WTC11 (cell line): ENCODE measurements around the gene MCF2L2. TPM values are rescaled to one million over a fixed set of nuclear protein-coding genes. Genes with fewer than 3 reads are reported as not detected.

Source experiments
- ATAC-seq: fragments of 200-7000 bp; cut with Tn5 transposase; 2 replicates; pipeline ENCODE4 v1.10.0; 2021; ENCODE audit warnings: mild to moderate bottlenecking, moderate library complexity
- CTCF ChIA-PET: fragments of 300-600 bp; sonication (Branson Sonifier 250); formaldehyde crosslinking; loops from one replicate; lab custom pipeline; 2021; ENCODE audit warnings: antibody characterized with exemption; lab: Charles Lee
- POLR2A ChIA-PET: fragments of 350-600 bp; sonication (Branson Sonifier 250); formaldehyde crosslinking; loops from one replicate; lab custom pipeline; 2021; ENCODE audit warnings: antibody characterized with exemption; lab: Charles Lee
- DNase-seq: peaks from one replicate; pipeline ENCODE4 v3.0.0; 2021; ENCODE audit warnings: low spot score
- H3K27ac Mint-ChIP-seq: 2 replicates; pipeline ENCODE4 v1.8.0; 2021; ENCODE audit warnings: mixed read lengths
- H3K27me3 Mint-ChIP-seq: 2 replicates; pipeline ENCODE4 v1.8.0; 2021; ENCODE audit warnings: low read depth, mild to moderate bottlenecking, moderate library complexity, mixed read lengths
- H3K36me3 Mint-ChIP-seq: 2 replicates; pipeline ENCODE4 v1.8.0; 2021; ENCODE audit warnings: mixed read lengths
- H3K4me1 Mint-ChIP-seq: 2 replicates; pipeline ENCODE4 v1.8.0; 2022; ENCODE audit warnings: mixed read lengths
- H3K4me3 Mint-ChIP-seq: 2 replicates; pipeline ENCODE4 v1.8.0; 2021; ENCODE audit warnings: mild to moderate bottlenecking, moderate library complexity, mixed read lengths
- H3K9me3 Mint-ChIP-seq: 2 replicates; pipeline ENCODE4 v1.8.0; 2021; ENCODE audit warnings: mixed read lengths
- ATF1 ChIP-seq: sonication (generic); formaldehyde crosslinking; IDR thresholded peaks from 2 replicates; pipeline ENCODE4 v1.8.1; 2023; ENCODE audit warnings: mild to moderate bottlenecking, moderate library complexity, missing genetic modification reagents
- ETV6 ChIP-seq: sonication (generic); formaldehyde crosslinking; IDR thresholded peaks from 2 replicates; pipeline ENCODE4 v1.8.1; 2022; ENCODE audit warnings: mild to moderate bottlenecking, missing genetic modification reagents
- FOXP1 ChIP-seq: sonication (generic); formaldehyde crosslinking; IDR thresholded peaks from 2 replicates; pipeline ENCODE4 v1.8.0; 2022; ENCODE audit warnings: missing genetic modification reagents, mild to moderate bottlenecking, moderate library complexity, borderline replicate concordance
- GRHL2 ChIP-seq: fragments of 250-450 bp; sonication (Bioruptor Pico); IDR thresholded peaks from 2 replicates; pipeline ENCODE4 v1.8.0; 2022; ENCODE audit warnings: mild to moderate bottlenecking, moderate library complexity; ENCODE audit not compliant: insufficient replicate concordance, severe bottlenecking
- GTF2I ChIP-seq: fragments of 250-450 bp; sonication (Bioruptor Pico); conservative IDR thresholded peaks from 2 replicates; pipeline ENCODE4 v1.4.0; 2021; ENCODE audit warnings: mild to moderate bottlenecking
- HMGA2 ChIP-seq: fragments of 250-450 bp; sonication (Bioruptor Pico); IDR thresholded peaks from 2 replicates; pipeline ENCODE4 v1.4.0; 2021; ENCODE audit warnings: mild to moderate bottlenecking, moderate library complexity
- IRF2 ChIP-seq: sonication (generic); formaldehyde crosslinking; IDR thresholded peaks from 2 replicates; pipeline ENCODE4 v1.8.0; 2022; ENCODE audit warnings: low read depth, missing genetic modification reagents, borderline replicate concordance
- NFATC4 ChIP-seq: fragments of 250-450 bp; sonication (Bioruptor Pico); IDR thresholded peaks from 2 replicates; pipeline ENCODE4 v1.9.0; 2021; ENCODE audit warnings: mild to moderate bottlenecking
- RORB ChIP-seq: fragments of 250-450 bp; sonication (Bioruptor Pico); IDR thresholded peaks from 2 replicates; pipeline ENCODE4 v1.9.0; 2021; ENCODE audit warnings: mild to moderate bottlenecking
- SMAD3 ChIP-seq: sonication (generic); formaldehyde crosslinking; IDR thresholded peaks from 2 replicates; pipeline ENCODE4 v1.8.0; 2022; ENCODE audit warnings: missing genetic modification reagents, mild to moderate bottlenecking, borderline replicate concordance
- TCF7 ChIP-seq: sonication (generic); formaldehyde crosslinking; IDR thresholded peaks from 2 replicates; pipeline ENCODE4 v1.8.0; 2022; ENCODE audit warnings: mild to moderate bottlenecking, low read depth, missing genetic modification reagents, moderate library complexity
- ZBTB21 ChIP-seq: sonication (generic); formaldehyde crosslinking; IDR thresholded peaks from 2 replicates; pipeline ENCODE4 v1.8.1; 2023; ENCODE audit warnings: mild to moderate bottlenecking, missing genetic modification reagents, borderline replicate concordance
- ZNF138 ChIP-seq: sonication (generic); formaldehyde crosslinking; conservative IDR thresholded peaks from 2 replicates; pipeline ENCODE4 v1.8.1; 2022; ENCODE audit warnings: mild to moderate bottlenecking, moderate library complexity, missing genetic modification reagents
- ZNF219 ChIP-seq: sonication (generic); formaldehyde crosslinking; IDR thresholded peaks from 2 replicates; pipeline ENCODE4 v1.8.0; 2023; ENCODE audit warnings: missing genetic modification reagents, mild to moderate bottlenecking, borderline replicate concordance
- total RNA-seq: library from RNA; stranded (reverse); gene quantifications from 3 replicates; pipeline ENCODE4 v1.2.3, GENCODE V29; 2021
- TF ChIP-seq, protein P1 (sequence below): sonication (generic); formaldehyde crosslinking; IDR thresholded peaks from 2 replicates; pipeline ENCODE4 v1.8.0; 2022; ENCODE audit warnings: missing genetic modification reagents
- TF ChIP-seq, protein P2 (sequence below): sonication (generic); formaldehyde crosslinking; IDR thresholded peaks from 2 replicates; pipeline ENCODE4 v1.8.1; 2023; ENCODE audit warnings: mild to moderate bottlenecking, moderate library complexity, missing genetic modification reagents
- TF ChIP-seq, protein P3 (sequence below): sonication (generic); formaldehyde crosslinking; IDR thresholded peaks from 2 replicates; pipeline ENCODE4 v1.8.0; 2022; ENCODE audit warnings: mild to moderate bottlenecking, missing genetic modification reagents
- TF ChIP-seq, protein P4 (sequence below): sonication (generic); formaldehyde crosslinking; IDR thresholded peaks from 2 replicates; pipeline ENCODE4 v1.8.0; 2023; ENCODE audit warnings: missing genetic modification reagents
- TF ChIP-seq, protein P5 (sequence below): fragments of 250-450 bp; sonication (Bioruptor Pico); IDR thresholded peaks from 2 replicates; pipeline ENCODE4 v2.1.2; 2022; ENCODE audit warnings: mild to moderate bottlenecking, moderate library complexity
- TF ChIP-seq, protein P6 (sequence below): fragments of 250-450 bp; sonication (Bioruptor Pico); IDR thresholded peaks from 2 replicates; pipeline ENCODE4 v1.9.0; 2021; ENCODE audit warnings: mild to moderate bottlenecking

The MCF2L2 gene
- total RNA-seq, 1 experiment from 2014 or later = 7.5 TPM

DNA sequence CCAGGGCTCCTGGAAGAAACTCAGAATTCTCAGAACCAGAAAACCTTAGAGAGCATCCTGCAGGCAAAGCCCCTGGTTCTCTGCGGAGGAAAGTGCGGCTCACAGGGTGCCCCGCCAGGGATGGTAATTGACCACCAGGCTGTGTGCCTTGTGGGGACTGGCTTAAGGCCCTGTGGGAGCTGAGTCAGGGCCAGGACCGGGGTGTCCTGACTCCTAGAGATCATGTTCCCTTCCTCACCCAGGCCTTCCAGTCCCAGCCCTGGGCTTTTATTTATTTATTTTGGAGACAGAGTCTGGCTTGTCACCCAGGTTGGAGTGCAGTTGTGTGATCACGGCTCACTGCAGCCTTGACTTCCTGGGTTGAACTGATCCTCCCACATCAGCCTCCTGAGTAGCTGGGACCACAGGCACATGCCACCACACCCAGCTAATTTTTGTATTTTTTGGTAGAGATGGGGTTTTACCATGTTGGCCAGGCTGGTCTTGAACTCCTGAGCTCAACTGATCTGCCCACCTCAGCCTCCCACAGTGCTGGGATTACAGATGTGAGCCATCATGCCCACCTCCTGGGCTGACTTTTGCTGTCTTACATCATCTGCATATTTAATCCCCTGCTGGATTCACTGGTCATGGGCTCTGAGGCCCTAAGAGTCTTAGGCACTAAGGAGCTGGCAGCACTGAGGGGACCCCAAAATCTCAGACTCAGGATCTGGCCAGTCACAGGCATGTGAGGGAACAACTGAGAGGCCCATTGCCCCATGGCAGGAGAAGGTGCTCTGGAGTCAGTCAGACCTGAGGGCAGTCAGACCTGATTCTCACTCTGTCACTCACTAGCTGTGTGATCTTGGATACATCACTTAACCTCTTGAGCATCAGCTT lies 245.4 kb downstream of the MCF2L2 start:
- H3K4me3 Mint-ChIP-seq = no peak overlapping the region
- no peak overlapping the region for H3K27ac Mint-ChIP-seq
- no peak for ATAC-seq
- ChIA-PET POLR2A (no interaction called here), CTCF (interaction anchor here (0.8 to 1.8 kb wide), 4 partner anchors 68 to 297 kb away, joined by 3 to 8 read pairs (median 3); no protein-coding TSS in a partner anchor)
- H3K36me3 Mint-ChIP-seq = no peaks in the 10 kb centered on the region
- peaks cover 9% of the 10 kb centered on the region for H3K4me1 Mint-ChIP-seq
- no peaks in the 10 kb centered on the region for H3K9me3 Mint-ChIP-seq
- peaks cover 27% of the 10 kb centered on the region for H3K27me3 Mint-ChIP-seq
- DNase-seq = no peak
- no peak for TF ChIP-seq TCF7 (CRISPR knock-in tag)
- no peak for TF ChIP-seq ZNF219 (CRISPR knock-in tag)
- TF ChIP-seq ZNF138 (CRISPR knock-in tag) = no peak
- TF ChIP-seq ETV6 (CRISPR knock-in tag) = no peak
- TF ChIP-seq, protein P1, sequence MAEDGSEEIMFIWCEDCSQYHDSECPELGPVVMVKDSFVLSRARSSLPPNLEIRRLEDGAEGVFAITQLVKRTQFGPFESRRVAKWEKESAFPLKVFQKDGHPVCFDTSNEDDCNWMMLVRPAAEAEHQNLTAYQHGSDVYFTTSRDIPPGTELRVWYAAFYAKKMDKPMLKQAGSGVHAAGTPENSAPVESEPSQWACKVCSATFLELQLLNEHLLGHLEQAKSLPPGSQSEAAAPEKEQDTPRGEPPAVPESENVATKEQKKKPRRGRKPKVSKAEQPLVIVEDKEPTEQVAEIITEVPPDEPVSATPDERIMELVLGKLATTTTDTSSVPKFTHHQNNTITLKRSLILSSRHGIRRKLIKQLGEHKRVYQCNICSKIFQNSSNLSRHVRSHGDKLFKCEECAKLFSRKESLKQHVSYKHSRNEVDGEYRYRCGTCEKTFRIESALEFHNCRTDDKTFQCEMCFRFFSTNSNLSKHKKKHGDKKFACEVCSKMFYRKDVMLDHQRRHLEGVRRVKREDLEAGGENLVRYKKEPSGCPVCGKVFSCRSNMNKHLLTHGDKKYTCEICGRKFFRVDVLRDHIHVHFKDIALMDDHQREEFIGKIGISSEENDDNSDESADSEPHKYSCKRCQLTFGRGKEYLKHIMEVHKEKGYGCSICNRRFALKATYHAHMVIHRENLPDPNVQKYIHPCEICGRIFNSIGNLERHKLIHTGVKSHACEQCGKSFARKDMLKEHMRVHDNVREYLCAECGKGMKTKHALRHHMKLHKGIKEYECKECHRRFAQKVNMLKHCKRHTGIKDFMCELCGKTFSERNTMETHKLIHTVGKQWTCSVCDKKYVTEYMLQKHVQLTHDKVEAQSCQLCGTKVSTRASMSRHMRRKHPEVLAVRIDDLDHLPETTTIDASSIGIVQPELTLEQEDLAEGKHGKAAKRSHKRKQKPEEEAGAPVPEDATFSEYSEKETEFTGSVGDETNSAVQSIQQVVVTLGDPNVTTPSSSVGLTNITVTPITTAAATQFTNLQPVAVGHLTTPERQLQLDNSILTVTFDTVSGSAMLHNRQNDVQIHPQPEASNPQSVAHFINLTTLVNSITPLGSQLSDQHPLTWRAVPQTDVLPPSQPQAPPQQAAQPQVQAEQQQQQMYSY (CRISPR knock-in tag) = no peak
- TF ChIP-seq, protein P2, sequence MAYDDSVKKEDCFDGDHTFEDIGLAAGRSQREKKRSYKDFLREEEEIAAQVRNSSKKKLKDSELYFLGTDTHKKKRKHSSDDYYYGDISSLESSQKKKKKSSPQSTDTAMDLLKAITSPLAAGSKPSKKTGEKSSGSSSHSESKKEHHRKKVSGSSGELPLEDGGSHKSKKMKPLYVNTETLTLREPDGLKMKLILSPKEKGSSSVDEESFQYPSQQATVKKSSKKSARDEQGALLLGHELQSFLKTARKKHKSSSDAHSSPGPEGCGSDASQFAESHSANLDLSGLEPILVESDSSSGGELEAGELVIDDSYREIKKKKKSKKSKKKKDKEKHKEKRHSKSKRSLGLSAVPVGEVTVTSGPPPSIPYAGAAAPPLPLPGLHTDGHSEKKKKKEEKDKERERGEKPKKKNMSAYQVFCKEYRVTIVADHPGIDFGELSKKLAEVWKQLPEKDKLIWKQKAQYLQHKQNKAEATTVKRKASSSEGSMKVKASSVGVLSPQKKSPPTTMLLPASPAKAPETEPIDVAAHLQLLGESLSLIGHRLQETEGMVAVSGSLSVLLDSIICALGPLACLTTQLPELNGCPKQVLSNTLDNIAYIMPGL (CRISPR knock-in tag) = no peak
- TF ChIP-seq ATF1 (CRISPR knock-in tag) = no peak
- TF ChIP-seq ZBTB21 (CRISPR knock-in tag) = no peak
- no peak for TF ChIP-seq IRF2 (CRISPR knock-in tag)
- no peak for TF ChIP-seq NFATC4 (CRISPR knock-in tag)
- no peak for TF ChIP-seq FOXP1 (CRISPR knock-in tag)
- no peak for TF ChIP-seq HMGA2 (CRISPR knock-in tag)
- no peak for TF ChIP-seq RORB (CRISPR knock-in tag)
- TF ChIP-seq GRHL2 (CRISPR knock-in tag) = no peak
- TF ChIP-seq, protein P3, sequence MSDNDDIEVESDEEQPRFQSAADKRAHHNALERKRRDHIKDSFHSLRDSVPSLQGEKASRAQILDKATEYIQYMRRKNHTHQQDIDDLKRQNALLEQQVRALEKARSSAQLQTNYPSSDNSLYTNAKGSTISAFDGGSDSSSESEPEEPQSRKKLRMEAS = no peak
- TF ChIP-seq, protein P4, sequence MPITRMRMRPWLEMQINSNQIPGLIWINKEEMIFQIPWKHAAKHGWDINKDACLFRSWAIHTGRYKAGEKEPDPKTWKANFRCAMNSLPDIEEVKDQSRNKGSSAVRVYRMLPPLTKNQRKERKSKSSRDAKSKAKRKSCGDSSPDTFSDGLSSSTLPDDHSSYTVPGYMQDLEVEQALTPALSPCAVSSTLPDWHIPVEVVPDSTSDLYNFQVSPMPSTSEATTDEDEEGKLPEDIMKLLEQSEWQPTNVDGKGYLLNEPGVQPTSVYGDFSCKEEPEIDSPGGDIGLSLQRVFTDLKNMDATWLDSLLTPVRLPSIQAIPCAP = no peak
- TF ChIP-seq GTF2I = no peak
- no peak for TF ChIP-seq SMAD3

DNA sequence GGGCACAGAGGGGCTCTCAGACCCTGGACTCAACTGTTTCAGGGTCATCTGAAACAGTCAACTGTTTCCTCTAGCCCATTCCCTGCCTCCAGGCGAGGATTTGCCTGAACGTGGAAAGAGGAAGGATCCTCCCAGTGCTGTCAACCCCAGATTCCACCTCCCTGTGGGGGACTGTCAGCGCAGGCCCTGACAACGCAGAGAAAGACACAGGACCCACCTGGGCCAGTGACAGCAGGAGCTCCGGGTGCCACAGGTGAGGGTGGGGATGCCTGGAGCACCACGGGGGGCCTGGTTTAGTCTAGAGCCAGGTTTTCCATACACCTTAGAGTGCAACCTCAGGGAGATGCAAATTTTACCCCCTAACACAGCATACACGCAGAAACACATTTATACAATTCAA lies 246.3 kb downstream of the MCF2L2 start:
- H3K27me3 Mint-ChIP-seq = peaks cover 36% of the 10 kb centered on the region
- ATAC-seq (no peak), DNase-seq (no peak)
- CTCF ChIA-PET = interaction anchor here (1.5 to 1.8 kb wide), 2 partner anchors 200 to 204 kb away, joined by 3 to 8 read pairs; no protein-coding TSS in a partner anchor
- H3K4me3 Mint-ChIP-seq = no peak overlapping the region
- TF ChIP-seq, protein P5, sequence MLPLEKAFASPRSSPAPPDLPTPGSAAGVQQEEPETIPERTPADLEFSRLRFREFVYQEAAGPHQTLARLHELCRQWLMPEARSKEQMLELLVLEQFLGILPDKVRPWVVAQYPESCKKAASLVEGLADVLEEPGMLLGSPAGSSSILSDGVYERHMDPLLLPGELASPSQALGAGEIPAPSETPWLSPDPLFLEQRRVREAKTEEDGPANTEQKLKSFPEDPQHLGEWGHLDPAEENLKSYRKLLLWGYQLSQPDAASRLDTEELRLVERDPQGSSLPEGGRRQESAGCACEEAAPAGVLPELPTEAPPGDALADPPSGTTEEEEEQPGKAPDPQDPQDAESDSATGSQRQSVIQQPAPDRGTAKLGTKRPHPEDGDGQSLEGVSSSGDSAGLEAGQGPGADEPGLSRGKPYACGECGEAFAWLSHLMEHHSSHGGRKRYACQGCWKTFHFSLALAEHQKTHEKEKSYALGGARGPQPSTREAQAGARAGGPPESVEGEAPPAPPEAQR (CRISPR knock-in tag) = no peak
- TF ChIP-seq, protein P6, sequence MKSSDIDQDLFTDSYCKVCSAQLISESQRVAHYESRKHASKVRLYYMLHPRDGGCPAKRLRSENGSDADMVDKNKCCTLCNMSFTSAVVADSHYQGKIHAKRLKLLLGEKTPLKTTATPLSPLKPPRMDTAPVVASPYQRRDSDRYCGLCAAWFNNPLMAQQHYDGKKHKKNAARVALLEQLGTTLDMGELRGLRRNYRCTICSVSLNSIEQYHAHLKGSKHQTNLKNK (CRISPR knock-in tag) = no peak
- no peak for TF ChIP-seq SMAD3
- POLR2A ChIA-PET = no interaction called here
- H3K4me1 Mint-ChIP-seq = peaks cover 9% of the 10 kb centered on the region
- H3K36me3 Mint-ChIP-seq = no peaks in the 10 kb centered on the region
- H3K9me3 Mint-ChIP-seq = no peaks in the 10 kb centered on the region
- H3K27ac Mint-ChIP-seq = no peak overlapping the region
